HG03064 (cell line): ENCODE measurements around the gene ANO8.
"Not testable (repeated sequence)": the region's sequence is repeated elsewhere in the genome, so short reads cannot be mapped to it uniquely, and the experiment has no call there.

ENCODE experiments used
- ATAC-seq: cut with Tn5 transposase; IDR thresholded peaks from one replicate; pipeline ENCODE4 v1.9.1; 2021; ENCODE audit warnings: low read depth; ENCODE audit not compliant: unreplicated experiment

ANO8 gene

GRCh38 chr19:17334414-17335409 lies at the start of gene ANO8:
Gene ANO8, minus strand, starts transcription at chr19:17334855. Its CDS starts 185 bp downstream, at chr19:17334670.
- no peak for ATAC-seq

- ATAC-seq, result no peak
These were observed 45.9 kb upstream of the ANO8 start for GRCh38 chr19:17380426-17381138.

GRCh38 chr19:17379221-17379631 lies 44.6 kb upstream of the ANO8 start:
- ATAC-seq, result no peak

GRCh38 chr19:17378271-17378670 lies 43.6 kb upstream of the ANO8 start:
- ATAC-seq, result no peak

- no peak for ATAC-seq
These were observed 42.4 kb upstream of the ANO8 start, which contains the start of gene PLVAP for GRCh38 chr19:17376935-17377600. Gene PLVAP, minus strand, starts transcription at chr19:17377342. Its CDS starts 54 bp downstream, at chr19:17377288.

- ATAC-seq, result no peak
These were observed 35.5 kb upstream of the ANO8 start for GRCh38 chr19:17370026-17370587.

GRCh38 chr19:17365361-17365760 lies 30.7 kb upstream of the ANO8 start:
- ATAC-seq, result no peak

- ATAC-seq, result not testable (repeated sequence)
These were observed 29.4 kb upstream of the ANO8 start for GRCh38 chr19:17363852-17364605.

GRCh38 chr19:17359905-17360800 lies 25.5 kb upstream of the ANO8 start:
- ATAC-seq, result no peak

- ATAC-seq, result no peak
These were observed 23.7 kb upstream of the ANO8 start for GRCh38 chr19:17358395-17358794.

- ATAC-seq, result no peak
These were observed 23.1 kb upstream of the ANO8 start for GRCh38 chr19:17357724-17358123.

- no peak for ATAC-seq
These were observed 22.5 kb upstream of the ANO8 start for GRCh38 chr19:17357078-17357666.

GRCh38 chr19:17353386-17353785 lies 18.7 kb upstream of the ANO8 start:
- no peak for ATAC-seq

- ATAC-seq, result no peak
These were observed 18.1 kb upstream of the ANO8 start for GRCh38 chr19:17352608-17353280.

GRCh38 chr19:17351815-17352435 lies 17.3 kb upstream of the ANO8 start:
- no peak for ATAC-seq

GRCh38 chr19:17348700-17349099 lies 14.0 kb upstream of the ANO8 start:
- no peak for ATAC-seq

GRCh38 chr19:17347877-17348276 lies 13.2 kb upstream of the ANO8 start:
- no peak for ATAC-seq
